Lung (tissue), 12 donors: ENCODE measurements around the gene QPCT. TPM values are rescaled to one million over a fixed set of nuclear protein-coding genes. Genes with fewer than 3 reads are reported as not detected.

ENCODE experiments used
- ATAC-seq: fragments of 200-7000 bp; cut with Tn5 transposase; one replicate; pipeline ENCODE4 v1.9.1; 2020; ENCODE audit warnings: moderate number of reproducible peaks; ENCODE audit not compliant: insufficient read depth, low FRiP score
- DNase-seq, 3 donors: peaks; one replicate each; pipeline ENCODE4 v3.0.0-alpha.2; 2013 to 2017
- H3K27ac ChIP-seq, 2 donors: one replicate each; pipeline ENCODE4 v1.5.1; 2013; ENCODE audit warnings: mild to moderate bottlenecking in 2 of 2, moderate library complexity in 2 of 2, control low read depth in 1 of 2, inconsistent platforms in 1 of 2, low read depth in 1 of 2, low read length in 1 of 2
- H3K27me3 ChIP-seq, 3 donors: one replicate each; pipeline ENCODE4 v1.5.1; 2013; ENCODE audit warnings: low read length in 2 of 3; ENCODE audit not compliant: control insufficient read depth in 3 of 3, insufficient read depth in 3 of 3
- H3K36me3 ChIP-seq, 4 donors: one replicate each; pipeline ENCODE4 v1.5.1; 2013; ENCODE audit warnings: low read length in 4 of 4, mild to moderate bottlenecking in 1 of 4, moderate library complexity in 1 of 4; ENCODE audit not compliant: control insufficient read depth in 4 of 4, insufficient read depth in 4 of 4
- H3K4me1 ChIP-seq, 5 donors: one replicate each; pipeline ENCODE4 v1.5.1; 2013; ENCODE audit warnings: low read length in 5 of 5, mild to moderate bottlenecking in 2 of 5, moderate library complexity in 1 of 5; ENCODE audit not compliant: control insufficient read depth in 5 of 5, insufficient read depth in 5 of 5
- H3K4me3 ChIP-seq: one replicate; pipeline ENCODE4 v1.5.1; 2013; ENCODE audit warnings: mild to moderate bottlenecking, control low read depth, moderate library complexity
- H3K9ac ChIP-seq, 2 donors: one replicate each; pipeline ENCODE4 v1.5.1; 2013; ENCODE audit warnings: low read length in 2 of 2, control low read depth in 1 of 2; ENCODE audit not compliant: insufficient read depth in 1 of 2
- H3K9me3 ChIP-seq, 4 donors: one replicate each; pipeline ENCODE4 v1.5.1; 2013; ENCODE audit warnings: low read length in 3 of 4, mild to moderate bottlenecking in 1 of 4, moderate library complexity in 1 of 4; ENCODE audit not compliant: control insufficient read depth in 4 of 4, insufficient read depth in 3 of 4
- WGBS, 2 donors: extraction: QIAGEN DNeasy Blood & Tissue Kit; methylation state at CpG; one replicate each; pipeline ENCODE4 v1.1.7; 2013; 5-methylcytosine and 5-hydroxymethylcytosine counted together
- polyA plus RNA-seq, 2 donors: library from polyadenylated mRNA; stranded (reverse); fragments of 200-250 nt; gene quantifications; one replicate each; pipeline ENCODE4 v1.2.1, GENCODE V29; 2013
- total RNA-seq, 2 donors: library from RNA; depleted of rRNA in 1 of 2; stranded (reverse); fragments of >200 nt in 1 of 2; gene quantifications; one replicate each; pipeline ENCODE4 v1.2.1, GENCODE V29; 2014 to 2021
- TF ChIP-seq, protein P1 (sequence below): IDR thresholded peaks from 2 replicates; pipeline ENCODE4 v1.5.1; 2012; ENCODE audit warnings: mild to moderate bottlenecking; ENCODE audit errors: control extremely low read depth, extremely low read depth
- donor health status: control.
- donor health status: control.
- donor health status: Bipolar disorder and iron deficiency.
- donor health status: healthy.
- donor health status: DM: yes; HTN: yes; CAD: no.

Gene QPCT
- total and polyA plus RNA-seq, 4 donors = 3.0 to 34.1 (median 7.4) TPM

DNA sequence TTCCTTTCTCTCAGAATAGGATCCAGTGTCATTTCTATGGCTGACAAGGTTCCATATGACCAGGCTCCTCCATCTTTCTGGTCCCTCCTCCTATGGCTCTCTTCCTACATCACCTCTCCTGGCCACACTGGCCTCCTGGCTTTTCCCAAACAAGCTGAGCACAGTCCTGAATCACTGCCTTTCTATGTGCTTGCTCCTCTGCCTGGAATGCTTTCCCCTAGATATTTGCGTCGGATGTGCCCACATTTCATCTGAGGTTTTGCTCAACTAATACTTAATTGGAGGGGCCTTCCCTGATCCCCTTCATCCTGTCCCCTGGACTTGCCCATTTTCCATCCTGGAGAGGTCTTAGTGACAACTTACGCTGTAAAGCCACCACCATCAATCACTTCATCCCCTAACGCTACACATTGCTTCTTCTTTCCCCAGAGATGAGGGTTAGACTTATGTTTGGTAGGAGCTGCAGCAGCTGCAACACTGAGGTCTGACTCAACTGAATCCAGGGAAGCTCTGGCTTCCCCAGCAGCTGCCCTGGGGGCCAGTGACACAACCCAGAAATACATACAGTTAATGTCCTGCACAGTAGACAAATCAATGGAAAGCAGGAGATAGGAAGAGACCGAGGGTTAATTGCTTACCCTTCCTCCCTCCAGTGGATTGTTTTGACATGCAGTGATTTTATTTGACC is 42.9 kb downstream of the QPCT start:
- ATAC-seq = no peak
- no peak overlapping the region for H3K27ac ChIP-seq
- H3K27me3 ChIP-seq = no peaks in the 10 kb centered on the region
- H3K36me3 ChIP-seq = no peaks in the 10 kb centered on the region
- no peak overlapping the region for H3K4me3 ChIP-seq
- H3K4me1 ChIP-seq = peaks cover 0 to 8% (median 0%) of the 10 kb centered on the region in 5 donors
- no peak for DNase-seq
- no peaks in the 10 kb centered on the region for H3K9me3 ChIP-seq
- H3K9ac ChIP-seq = no peak overlapping the region
- WGBS, 2 donors = 97% methylated on average over 5 of the region's 5 CpGs
- TF ChIP-seq, protein P1, sequence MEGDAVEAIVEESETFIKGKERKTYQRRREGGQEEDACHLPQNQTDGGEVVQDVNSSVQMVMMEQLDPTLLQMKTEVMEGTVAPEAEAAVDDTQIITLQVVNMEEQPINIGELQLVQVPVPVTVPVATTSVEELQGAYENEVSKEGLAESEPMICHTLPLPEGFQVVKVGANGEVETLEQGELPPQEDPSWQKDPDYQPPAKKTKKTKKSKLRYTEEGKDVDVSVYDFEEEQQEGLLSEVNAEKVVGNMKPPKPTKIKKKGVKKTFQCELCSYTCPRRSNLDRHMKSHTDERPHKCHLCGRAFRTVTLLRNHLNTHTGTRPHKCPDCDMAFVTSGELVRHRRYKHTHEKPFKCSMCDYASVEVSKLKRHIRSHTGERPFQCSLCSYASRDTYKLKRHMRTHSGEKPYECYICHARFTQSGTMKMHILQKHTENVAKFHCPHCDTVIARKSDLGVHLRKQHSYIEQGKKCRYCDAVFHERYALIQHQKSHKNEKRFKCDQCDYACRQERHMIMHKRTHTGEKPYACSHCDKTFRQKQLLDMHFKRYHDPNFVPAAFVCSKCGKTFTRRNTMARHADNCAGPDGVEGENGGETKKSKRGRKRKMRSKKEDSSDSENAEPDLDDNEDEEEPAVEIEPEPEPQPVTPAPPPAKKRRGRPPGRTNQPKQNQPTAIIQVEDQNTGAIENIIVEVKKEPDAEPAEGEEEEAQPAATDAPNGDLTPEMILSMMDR = no peak

DNA sequence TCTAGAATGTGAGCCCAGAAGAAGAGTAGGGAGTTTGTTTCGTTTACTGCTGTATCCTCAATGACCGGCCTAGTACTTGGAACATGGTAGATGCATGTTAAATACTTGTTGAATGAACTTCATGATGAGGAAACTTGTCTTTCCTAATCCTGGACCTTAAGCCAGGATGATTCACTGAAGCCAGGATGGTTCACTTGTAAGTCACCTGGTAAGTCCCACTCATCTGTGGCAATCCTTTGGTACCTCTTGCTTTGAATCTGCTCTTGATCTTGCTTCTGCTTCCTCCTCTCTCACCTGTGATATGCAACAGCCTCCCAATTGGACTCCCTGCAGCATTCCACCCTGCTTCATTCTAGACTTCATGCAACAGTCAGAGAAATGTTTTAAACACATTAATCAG is 43.6 kb downstream of the QPCT start:
- Histone ChIP-seq H3K9ac (no peak overlapping the region), H3K27ac (no peak overlapping the region), H3K36me3 (no peaks in the 10 kb centered on the region), H3K9me3 (no peaks in the 10 kb centered on the region), H3K27me3 (no peaks in the 10 kb centered on the region), H3K4me1 (peaks cover 0 to 8% (median 0%) of the 10 kb centered on the region in 5 donors), H3K4me3 (no peak overlapping the region)
- DNase-seq (no peak), ATAC-seq (no peak)
- TF ChIP-seq, protein P1 = no peak
- 97 to 98% methylated on average over 2 of the region's 2 CpGs for WGBS, 2 donors

- Histone ChIP-seq H3K27ac (peak overlapping the region in 1 of 2 donors; percentile 23), H3K4me1 (peaks cover 0 to 8% (median 0%) of the 10 kb centered on the region in 5 donors), H3K27me3 (peaks cover 0 to 6% (median 0%) of the 10 kb centered on the region in 3 donors), H3K36me3 (no peaks in the 10 kb centered on the region), H3K4me3 (no peak overlapping the region), H3K9me3 (no peaks in the 10 kb centered on the region), H3K9ac (no peak overlapping the region)
- TF ChIP-seq, protein P1 = no peak
- ATAC-seq (no peak), DNase-seq (no peak)
Observed at GRCh38 chr2:37389395-37389794, 45.0 kb downstream of the QPCT start.
